Keratinocyte (primary cell): ENCODE results near the gene OR6M1.

Experiments
- EZH2 ChIP-seq: IDR thresholded peaks from one replicate; pipeline ENCODE4 v1.6.1; 2012; ENCODE audit warnings: inconsistent platforms, mild to moderate bottlenecking, low read length, moderate library complexity
- TF ChIP-seq, protein P1 (sequence below), 3 experiments: IDR thresholded peaks in 1 of 3; conservative IDR thresholded peaks in 1 of 3; optimal IDR thresholded peaks in 1 of 3; 2 replicates in 2 of 3; 3 replicates in 1 of 3; pipeline versions ENCODE3 to v1.5.1; 2011; ENCODE audit warnings: low read length in 3 of 3, mild to moderate bottlenecking in 3 of 3, moderate library complexity in 2 of 3, control low read depth in 1 of 3, inconsistent platforms in 1 of 3; ENCODE audit not compliant: insufficient read depth in 2 of 3; ENCODE audit errors: extremely low read depth in 1 of 3

DNA sequence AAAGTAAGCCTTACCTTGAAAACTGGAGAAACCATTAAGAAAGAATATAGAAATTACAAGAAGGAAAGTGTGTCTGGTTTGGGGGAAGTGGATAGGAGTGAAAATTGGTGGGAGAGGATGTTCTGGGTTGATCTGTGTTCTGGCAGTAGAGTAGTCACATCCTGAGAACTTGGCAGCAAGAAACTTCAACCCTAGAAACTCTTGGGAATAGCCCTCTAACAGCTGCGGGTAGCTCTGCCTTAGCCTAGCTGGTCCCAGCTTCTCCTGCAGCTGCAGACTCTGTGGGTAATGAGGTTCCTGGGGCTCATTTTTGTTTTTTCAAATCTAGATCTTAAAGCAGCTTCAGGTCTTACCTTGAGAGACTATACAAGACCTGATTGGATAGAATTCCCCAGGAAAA lies 27.6 kb downstream of the OR6M1 start:
- TF ChIP-seq, protein P1, sequence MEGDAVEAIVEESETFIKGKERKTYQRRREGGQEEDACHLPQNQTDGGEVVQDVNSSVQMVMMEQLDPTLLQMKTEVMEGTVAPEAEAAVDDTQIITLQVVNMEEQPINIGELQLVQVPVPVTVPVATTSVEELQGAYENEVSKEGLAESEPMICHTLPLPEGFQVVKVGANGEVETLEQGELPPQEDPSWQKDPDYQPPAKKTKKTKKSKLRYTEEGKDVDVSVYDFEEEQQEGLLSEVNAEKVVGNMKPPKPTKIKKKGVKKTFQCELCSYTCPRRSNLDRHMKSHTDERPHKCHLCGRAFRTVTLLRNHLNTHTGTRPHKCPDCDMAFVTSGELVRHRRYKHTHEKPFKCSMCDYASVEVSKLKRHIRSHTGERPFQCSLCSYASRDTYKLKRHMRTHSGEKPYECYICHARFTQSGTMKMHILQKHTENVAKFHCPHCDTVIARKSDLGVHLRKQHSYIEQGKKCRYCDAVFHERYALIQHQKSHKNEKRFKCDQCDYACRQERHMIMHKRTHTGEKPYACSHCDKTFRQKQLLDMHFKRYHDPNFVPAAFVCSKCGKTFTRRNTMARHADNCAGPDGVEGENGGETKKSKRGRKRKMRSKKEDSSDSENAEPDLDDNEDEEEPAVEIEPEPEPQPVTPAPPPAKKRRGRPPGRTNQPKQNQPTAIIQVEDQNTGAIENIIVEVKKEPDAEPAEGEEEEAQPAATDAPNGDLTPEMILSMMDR (optimal IDR thresholded peaks at IDR 0.05 in 1 of 3, IDR thresholded peaks at IDR 0.05 in 1 of 3, conservative IDR thresholded peaks at IDR 0.05 in 1 of 3; ENCODE audit: extremely low read depth in 1 of 3, insufficient read depth in 2 of 3, low read length in 3 of 3): no peak
- no peak for TF ChIP-seq EZH2
